SK-MEL-5 (cell line): Measurements from ENCODE around the gene MAN2A2. TPM values are rescaled to one million over a fixed set of nuclear protein-coding genes. Genes with fewer than 3 reads are reported as not detected.
"Not testable (repeated sequence)": the region's sequence is repeated elsewhere in the genome, so short reads cannot be mapped to it uniquely, and the experiment has no call there.

Experiments
- DNase-seq: peaks from one replicate; pipeline ENCODE4 v3.0.0-alpha.2; 2016; ENCODE audit warnings: low read depth, low spot score
- in situ Hi-C: cut with HindIII; loops from 2 replicates; pipeline ENCODE4 v1.10.0; 2016; ENCODE audit warnings: low sequenced_read_pairs, high pct_unique_total_duplicates, low pct_unique_long_range_greater_than_20kb
- total RNA-seq: library from RNA; depleted of rRNA; stranded (reverse); fragments of >200 nt; shearing (Covaris generic); gene quantifications from 2 replicates; pipeline ENCODE4 v1.2.3, GENCODE V29; 2014

MAN2A2 gene
- total RNA-seq, 1 experiment from 2014 or later, result 4.7 TPM

DNA sequence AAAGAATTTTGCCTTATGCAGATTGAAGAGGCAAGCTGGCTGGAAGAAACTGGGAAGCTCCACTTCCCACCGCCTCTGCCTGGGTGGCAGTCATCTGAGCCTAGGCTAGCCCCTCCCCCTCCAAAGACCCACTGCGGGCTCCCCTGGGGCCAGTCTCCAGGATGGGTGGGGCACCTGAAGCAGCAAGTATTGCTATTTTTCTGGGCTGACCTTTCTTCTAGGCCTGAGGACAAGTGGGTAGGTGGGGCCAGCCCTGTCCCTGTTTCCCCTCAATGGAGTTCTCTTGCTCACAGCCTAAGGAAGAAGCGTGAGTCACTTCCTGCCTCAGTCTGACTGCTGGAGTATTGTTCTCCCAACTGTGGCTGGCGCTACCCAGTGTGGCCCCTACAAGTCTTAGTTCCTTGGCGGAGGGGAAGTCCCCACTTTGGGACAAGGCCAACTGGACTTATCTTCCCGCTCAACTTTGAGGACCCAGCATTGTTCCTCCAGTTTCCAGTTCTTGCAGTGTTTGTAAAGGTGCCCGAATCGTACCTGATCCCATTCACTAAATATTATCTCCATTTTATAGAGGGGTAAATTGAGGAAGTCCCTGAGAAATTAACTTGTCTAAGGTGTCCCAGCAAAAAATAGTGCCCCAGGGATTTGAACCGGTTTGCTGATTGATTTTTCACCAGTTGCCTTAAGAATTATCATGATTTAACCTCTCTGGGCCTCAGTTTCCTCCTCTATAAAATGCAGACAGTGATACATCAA lies 33.3 kb upstream of the MAN2A2 start:
- peak; percentile 94 for DNase-seq
- in situ Hi-C loops, result no loop called here

DNA sequence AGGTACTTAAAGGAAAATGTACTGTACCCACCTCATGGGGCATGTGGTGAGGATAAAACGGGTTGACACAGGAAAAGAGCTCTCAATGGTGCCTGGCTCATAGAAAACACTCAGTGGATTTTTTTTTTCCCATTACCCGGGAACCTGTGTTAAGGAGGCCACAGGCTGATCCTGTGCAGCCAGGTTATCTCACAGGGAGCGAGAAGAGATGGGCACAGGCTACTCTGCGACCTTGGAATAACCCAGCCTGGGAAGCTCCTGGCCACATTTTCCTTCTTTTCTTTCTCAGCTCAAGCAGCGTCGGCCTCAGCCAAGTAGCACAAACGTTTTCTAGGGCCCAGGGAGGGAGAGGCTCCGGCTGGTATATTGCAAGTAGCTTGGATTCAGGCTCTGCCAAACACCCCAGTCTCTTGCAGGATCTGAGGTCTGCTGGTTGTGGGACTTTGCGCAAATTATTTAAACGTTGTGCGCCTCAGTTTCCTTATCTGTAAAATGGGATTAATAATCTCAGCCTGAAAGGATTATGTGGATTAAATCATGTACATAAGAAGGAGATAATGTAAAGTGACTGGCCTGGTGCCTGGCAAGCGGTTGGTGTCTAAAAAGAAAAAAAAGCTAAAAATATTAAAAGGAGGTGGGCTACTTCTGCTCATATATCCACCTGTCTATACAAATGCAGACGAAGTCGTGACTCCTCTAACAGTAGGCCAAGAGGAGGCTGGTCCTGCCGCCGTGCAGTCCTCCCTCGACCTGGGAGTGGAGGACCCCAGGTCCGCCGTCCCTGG lies 32.6 kb upstream of the MAN2A2 start:
- in situ Hi-C loops, result no loop called here
- peak; percentile 45 for DNase-seq

DNA sequence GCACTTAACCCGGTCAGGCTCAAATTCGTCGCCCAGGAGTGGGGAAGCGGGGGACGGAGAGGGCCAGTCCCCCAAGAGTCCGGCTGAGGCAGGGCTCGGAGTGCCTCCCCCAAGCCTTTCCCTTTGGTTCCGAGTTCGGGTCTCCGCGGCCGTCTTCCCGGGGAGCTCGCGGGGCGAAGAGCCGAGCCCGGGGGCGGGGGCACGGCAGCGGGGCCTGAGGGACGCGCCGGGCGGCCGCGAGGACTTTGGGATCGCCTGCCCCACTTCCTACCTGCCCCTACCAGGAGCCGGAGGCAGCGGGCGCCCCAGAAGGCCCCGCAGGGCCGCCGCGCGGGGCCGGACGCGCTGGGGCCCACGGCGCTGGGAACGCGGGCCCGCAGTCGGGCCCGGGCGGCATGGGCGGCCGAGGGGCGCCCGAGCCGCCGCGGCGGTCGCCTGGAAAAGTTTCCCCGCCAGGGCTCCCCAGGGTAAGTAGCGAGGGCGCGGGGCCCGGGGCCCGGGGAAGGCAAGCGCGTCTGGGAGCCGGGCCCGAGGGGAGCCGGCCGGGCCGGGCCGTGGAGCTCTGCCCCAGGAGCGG lies 31.9 kb upstream of the MAN2A2 start:
- DNase-seq, result no peak
- in situ Hi-C loops, result no loop called here

DNA sequence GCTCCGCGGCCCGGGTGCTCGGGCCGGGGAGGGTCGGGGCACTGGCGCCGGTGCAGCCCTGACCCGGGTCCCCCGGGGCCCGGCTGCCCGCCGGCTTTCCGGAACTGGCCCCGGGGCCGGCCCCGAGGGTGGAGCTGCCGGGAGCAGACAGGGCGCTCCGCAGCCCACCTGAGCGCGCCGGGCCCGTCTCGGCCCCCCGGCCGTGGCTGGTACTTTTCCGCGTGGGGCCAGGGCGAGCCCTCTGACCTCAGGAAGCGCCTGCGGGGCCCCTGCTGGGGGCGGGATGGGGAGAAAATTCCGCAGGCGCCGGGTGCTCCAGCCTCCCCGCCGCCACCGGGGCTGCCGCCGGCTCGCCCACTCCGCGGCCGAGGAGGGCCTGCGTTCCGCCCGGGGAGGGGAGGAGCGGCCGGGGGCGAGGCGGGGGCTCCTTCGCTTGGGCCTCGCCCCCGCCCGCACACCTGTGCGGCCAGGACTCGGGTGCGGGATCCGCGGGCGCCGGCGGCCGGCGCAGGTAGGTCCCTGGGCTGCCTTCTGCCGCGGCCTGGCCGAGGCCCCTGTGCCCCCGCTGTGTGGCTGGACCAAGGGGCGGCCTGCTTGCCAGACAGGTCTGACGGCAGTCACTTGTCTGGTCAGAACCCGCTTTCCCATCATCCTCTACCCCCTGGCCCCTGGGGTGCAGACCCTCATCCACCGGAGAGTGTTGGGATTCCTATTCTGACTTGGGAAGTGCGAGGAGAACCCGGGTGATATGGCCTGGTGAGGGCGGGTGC lies 31.2 kb upstream of the MAN2A2 start:
- DNase-seq, result no peak
- in situ Hi-C loops, result no loop called here

DNA sequence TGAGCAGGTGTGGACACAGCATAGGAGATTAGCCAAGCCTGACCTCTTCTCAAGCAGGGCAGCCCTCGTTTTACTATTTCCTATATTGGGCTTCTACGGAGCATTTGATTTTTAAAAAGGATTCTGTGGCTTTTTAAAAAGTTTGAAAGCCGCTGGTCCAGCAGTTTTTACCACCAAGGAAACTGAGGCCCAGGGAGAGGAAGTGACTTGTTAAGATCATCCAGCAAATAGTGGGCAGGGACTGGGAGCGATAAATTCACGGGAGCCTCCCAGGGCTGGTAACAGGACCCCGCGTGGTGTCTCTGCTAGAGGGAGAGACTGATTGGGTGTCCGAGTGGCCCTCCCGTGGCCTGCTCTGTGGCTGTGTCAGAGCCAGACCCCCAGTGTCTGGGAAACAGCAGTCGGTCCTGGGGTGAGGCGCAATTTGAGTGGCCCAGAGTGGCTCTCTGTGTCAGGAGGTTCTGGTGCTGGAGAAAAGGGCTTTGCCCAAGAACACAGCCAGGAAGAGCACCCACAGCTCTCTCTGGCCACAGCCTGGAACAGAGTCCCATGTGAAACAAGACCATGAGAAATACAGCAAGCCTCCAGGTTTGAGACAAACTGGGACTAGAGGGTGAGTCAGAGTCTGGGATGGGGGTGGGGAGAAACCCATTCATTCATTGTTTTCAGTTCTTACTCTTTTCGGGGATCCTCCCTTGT lies 30.5 kb upstream of the MAN2A2 start:
- DNase-seq, result peak; percentile 31
- in situ Hi-C loops, result no loop called here

DNA sequence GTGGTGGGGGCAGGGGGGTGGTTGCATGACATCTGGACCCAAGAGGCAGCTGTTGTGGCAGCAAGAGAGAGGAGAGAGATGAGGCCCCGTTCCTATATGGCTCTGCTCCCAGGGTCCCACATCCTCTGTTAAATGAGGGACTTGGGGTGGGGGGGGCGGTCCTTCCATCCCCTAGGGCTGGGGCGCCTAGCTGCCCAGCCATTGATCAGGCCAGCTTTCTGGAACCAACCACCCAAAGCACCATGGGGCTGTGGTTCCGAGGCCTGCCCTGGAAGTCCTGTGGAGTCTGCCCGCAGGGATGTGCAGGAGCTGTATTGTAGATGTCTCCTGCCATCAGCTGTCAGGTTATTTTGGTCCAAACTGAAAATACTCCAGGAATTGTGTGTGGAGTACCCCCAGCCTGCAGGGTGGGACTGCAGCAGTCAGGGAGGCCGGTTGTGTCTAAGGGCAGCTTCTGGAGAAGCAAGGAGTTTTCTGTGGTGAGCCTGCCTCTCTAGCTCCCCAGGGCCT lies 29.6 kb upstream of the MAN2A2 start:
- no peak for DNase-seq
- in situ Hi-C loops, result no loop called here

DNA sequence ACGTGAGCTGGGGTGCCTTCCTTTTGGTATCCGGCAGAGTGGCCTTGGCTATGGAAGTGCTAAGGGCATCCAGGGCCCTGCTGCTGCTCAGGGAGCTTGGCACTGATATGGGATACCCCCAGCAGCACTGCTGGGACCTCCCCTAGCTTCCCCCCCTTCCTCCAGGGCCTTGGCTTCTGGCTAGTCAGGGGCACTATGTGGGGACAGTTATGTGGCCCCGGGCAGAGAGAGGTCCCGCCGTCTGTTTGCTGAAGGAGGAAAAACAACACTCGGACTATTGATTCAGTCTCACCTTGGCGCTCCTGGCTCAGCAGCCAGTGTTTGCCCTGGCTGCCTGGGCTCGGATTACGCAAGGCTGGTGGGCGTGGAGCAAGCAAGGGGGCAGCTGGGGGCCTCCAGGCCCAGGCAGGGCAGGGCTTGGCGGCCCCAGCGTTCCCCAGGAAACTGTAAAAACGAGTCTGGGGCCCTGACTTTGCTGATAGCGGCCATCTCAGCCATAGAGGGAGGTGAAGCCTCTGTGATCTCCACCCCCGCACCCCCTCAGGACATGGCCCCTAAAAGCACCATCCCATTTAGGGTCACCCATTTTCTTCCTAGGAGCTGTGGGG lies 29.0 kb upstream of the MAN2A2 start:
- no peak for DNase-seq
- in situ Hi-C loops, result no loop called here

DNA sequence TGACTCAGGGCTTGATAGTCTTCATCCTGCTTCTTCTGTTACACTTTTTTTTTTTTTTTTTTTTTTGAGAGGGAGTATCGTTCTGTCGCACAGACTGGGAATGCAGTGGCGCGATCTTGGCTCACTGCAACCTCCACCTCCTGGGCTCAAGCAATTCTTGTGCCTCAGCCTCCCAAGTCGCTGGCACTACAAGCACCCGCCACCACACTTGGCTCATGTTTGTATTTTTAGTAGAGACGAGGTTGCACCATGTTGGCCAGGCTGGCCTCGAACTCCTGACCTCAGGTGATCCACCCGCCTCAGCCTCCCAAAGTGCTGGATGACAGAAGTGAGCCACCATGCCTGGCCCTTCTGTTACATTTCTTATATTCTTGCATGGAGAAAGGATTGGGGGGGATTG lies 28.1 kb upstream of the MAN2A2 start:
- in situ Hi-C loops, DNase-seq: not testable (repeated sequence)

DNA sequence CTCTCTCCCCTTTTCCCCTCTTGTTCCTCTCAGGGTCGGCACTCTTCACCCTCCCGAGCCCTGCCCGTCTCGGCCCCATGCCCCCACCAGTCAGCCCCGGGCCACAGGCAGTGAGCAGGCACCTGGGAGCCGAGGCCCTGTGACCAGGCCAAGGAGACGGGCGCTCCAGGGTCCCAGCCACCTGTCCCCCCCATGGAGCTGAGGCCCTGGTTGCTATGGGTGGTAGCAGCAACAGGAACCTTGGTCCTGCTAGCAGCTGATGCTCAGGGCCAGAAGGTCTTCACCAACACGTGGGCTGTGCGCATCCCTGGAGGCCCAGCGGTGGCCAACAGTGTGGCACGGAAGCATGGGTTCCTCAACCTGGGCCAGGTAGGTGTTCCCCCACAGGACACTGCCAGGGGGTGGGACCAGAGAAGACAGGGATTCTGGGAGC lies 27.5 kb upstream of the MAN2A2 start:
- in situ Hi-C loops, result no loop called here
- no peak for DNase-seq

DNA sequence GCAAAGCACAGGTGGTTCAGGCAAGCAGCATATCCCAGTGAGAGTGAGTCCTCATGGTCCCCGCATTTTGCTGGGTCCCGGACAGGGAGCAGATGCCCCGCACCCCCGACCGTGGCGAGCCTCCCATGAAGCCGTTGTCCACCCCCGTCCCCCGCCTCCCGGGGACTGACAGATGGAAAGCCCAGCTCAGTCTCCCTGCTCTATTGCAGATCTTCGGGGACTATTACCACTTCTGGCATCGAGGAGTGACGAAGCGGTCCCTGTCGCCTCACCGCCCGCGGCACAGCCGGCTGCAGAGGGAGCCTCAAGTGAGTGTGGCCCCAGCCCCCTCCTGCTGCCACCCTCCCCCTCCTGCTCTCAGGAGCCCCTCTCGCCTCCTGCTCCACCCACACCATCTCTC lies 27.1 kb upstream of the MAN2A2 start:
- in situ Hi-C loops, result no loop called here
- no peak for DNase-seq

DNA sequence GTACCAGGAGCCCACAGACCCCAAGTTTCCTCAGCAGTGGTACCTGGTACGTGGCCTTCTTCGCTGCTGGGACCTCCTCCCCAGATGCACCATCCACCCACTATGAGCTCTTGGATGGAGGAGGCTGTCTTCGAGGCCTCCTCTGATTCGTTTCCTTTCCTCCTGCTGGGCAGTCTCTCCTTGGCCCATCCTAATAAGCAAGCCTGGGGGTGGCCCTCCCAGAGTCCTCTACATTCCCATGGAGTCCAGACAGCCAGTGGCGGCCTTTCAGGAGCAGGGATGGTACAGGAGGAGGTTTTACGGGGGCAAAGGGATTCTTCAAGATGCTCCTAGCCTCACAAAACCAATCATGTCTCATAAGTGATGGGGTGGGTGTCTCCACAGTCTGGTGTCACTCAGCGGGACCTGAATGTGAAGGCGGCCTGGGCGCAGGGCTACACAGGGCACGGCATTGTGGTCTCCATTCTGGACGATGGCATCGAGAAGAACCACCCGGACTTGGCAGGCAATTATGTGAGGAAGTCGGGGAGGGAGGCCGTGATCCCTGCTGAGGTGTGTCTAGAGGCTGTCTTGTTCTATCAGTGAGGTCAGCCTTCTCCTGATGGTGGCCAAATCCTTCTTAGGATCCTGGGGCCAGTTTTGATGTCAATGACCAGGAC lies 26.5 kb upstream of the MAN2A2 start:
- in situ Hi-C loops, result no loop called here
- no peak for DNase-seq

DNA sequence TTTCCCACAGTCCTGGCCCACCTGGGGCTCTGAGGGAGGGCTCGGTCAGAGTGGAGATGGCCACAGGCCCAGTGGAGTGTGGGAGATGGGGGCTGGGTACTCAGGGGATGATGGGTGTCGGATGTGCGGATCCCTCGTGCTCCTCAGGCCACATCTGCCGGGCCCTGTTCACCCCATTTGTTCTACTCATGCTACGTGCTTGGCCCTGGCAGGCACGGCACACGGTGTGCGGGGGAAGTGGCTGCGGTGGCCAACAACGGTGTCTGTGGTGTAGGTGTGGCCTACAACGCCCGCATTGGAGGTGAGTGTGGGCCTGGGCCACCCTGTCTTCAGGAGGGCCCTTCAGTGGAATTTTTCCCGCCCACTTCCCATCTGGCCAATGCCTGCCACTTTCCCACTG lies 25.8 kb upstream of the MAN2A2 start:
- in situ Hi-C loops, result no loop called here

DNA sequence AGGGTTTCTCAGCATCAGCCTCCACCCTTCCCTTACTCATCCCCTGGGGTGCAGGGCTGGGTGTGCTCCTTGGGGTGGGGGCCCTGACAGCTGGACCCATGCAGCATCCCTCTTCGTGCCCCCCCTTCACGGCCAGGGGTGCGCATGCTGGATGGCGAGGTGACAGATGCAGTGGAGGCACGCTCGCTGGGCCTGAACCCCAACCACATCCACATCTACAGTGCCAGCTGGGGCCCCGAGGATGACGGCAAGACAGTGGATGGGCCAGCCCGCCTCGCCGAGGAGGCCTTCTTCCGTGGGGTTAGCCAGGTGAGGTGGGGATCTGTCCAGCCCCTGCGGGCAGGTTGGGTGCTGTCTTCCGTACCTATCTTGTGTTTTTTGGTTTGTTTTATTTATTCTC lies 25.1 kb upstream of the MAN2A2 start:
- no peak for DNase-seq
- in situ Hi-C loops, result no loop called here

More for the DNA sequence above, 25.8 kb upstream of the MAN2A2 start:
- DNase-seq, result no peak

DNA sequence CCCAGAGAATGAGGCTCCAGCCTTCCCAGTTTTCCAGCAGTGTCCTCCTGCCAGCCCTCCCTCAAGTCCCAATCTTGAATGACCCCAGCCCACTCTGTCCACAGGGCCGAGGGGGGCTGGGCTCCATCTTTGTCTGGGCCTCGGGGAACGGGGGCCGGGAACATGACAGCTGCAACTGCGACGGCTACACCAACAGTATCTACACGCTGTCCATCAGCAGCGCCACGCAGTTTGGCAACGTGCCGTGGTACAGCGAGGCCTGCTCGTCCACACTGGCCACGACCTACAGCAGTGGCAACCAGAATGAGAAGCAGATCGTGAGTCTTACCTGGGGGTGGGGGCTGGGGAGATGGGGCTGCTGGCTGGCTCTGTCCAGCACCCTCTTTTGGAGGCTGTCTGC lies 24.4 kb upstream of the MAN2A2 start:
- no peak for DNase-seq
- in situ Hi-C loops, result no loop called here

DNA sequence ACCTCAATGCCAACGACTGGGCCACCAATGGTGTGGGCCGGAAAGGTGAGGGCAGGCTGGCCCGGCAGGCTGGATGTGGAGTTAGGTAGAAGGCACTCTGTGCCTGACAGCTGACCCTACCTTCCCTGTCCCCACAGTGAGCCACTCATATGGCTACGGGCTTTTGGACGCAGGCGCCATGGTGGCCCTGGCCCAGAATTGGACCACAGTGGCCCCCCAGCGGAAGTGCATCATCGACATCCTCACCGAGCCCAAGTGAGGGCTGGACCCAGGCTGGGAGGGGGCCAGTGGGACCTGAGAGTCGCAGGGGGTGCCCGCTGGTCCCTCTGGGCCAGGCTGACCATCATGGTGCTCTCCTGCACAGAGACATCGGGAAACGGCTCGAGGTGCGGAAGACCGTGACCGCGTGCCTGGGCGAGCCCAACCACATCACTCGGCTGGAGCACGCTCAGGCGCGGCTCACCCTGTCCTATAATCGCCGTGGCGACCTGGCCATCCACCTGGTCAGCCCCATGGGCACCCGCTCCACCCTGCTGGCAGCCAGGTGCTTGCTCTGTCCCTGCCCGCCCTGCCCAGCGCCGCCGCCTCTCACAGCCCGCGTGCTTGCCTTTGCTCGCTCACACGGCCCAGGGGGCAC lies 23.3 kb upstream of the MAN2A2 start:
- no peak for DNase-seq
- in situ Hi-C loops, result no loop called here
